Mesendoderm (in vitro differentiated cells): Measurements from ENCODE around the gene CDK7.

Experiments used
- DNase-seq: peaks from one replicate; pipeline ENCODE4 v3.0.0; 2013
- H2AK5ac ChIP-seq: 2 replicates; pipeline ENCODE4 v1.6.1; 2013; ENCODE audit warnings: low read length, inconsistent platforms
- H2BK120ac ChIP-seq: 2 replicates; pipeline ENCODE4 v1.6.1; 2013; ENCODE audit warnings: low read depth, mild to moderate bottlenecking, low read length, moderate library complexity, mixed read lengths
- H2BK15ac ChIP-seq: replicated peaks from 2 replicates; pipeline ENCODE4 v1.6.1; 2013; ENCODE audit warnings: low read depth, mild to moderate bottlenecking, moderate library complexity
- H2BK5ac ChIP-seq: 2 replicates; pipeline ENCODE4 v1.6.1; 2013; ENCODE audit warnings: low read length, inconsistent platforms
- H3K18ac ChIP-seq: 2 replicates; pipeline ENCODE4 v1.6.1; 2013; ENCODE audit warnings: mild to moderate bottlenecking, low read length, mixed read lengths
- H3K23ac ChIP-seq: one replicate; pipeline ENCODE4 v1.6.1; 2013; ENCODE audit warnings: low read length
- H3K27ac ChIP-seq: 2 replicates; pipeline ENCODE4 v1.5.1; 2013; ENCODE audit warnings: low read depth, mild to moderate bottlenecking, inconsistent platforms, low read length, moderate library complexity
- H3K27me3 ChIP-seq: 2 replicates; pipeline ENCODE4 v1.6.1; 2013; ENCODE audit warnings: low read length, control low read depth, mild to moderate bottlenecking, inconsistent platforms; ENCODE audit not compliant: insufficient read depth, poor library complexity
- H3K36me3 ChIP-seq: 2 replicates; pipeline ENCODE4 v1.6.1; 2013; ENCODE audit warnings: low read length, inconsistent platforms; ENCODE audit not compliant: control insufficient read depth, insufficient read depth
- H3K4ac ChIP-seq: one replicate; pipeline ENCODE4 v1.6.1; 2013; ENCODE audit warnings: low read depth, mild to moderate bottlenecking, low read length, moderate library complexity
- H3K4me1 ChIP-seq: 2 replicates; pipeline ENCODE4 v1.6.1; 2013; ENCODE audit warnings: low read depth, low read length, inconsistent platforms; ENCODE audit not compliant: control insufficient read depth
- H3K4me2 ChIP-seq: 2 replicates; pipeline ENCODE4 v1.6.1; 2013; ENCODE audit warnings: low read length
- H3K4me3 ChIP-seq: 2 replicates; pipeline ENCODE4 v1.5.1; 2013; ENCODE audit warnings: mild to moderate bottlenecking, low read length
- H3K56ac ChIP-seq: one replicate; pipeline ENCODE4 v1.6.1; 2013; ENCODE audit warnings: low read length
- H3K79me1 ChIP-seq: 2 replicates; pipeline ENCODE4 v1.6.1; 2013; ENCODE audit warnings: low read length, inconsistent platforms
- H3K79me2 ChIP-seq: 2 replicates; pipeline ENCODE4 v1.6.1; 2013; ENCODE audit warnings: mild to moderate bottlenecking, low read length; ENCODE audit not compliant: control insufficient read depth, insufficient read depth
- H3K9ac ChIP-seq: 2 replicates; pipeline ENCODE4 v1.6.1; 2013; ENCODE audit warnings: low read length, inconsistent platforms
- H4K5ac ChIP-seq: one replicate; pipeline ENCODE4 v1.6.1; 2013; ENCODE audit warnings: low read length
- H4K8ac ChIP-seq: one replicate; pipeline ENCODE4 v1.6.1; 2013; ENCODE audit warnings: low read depth, mild to moderate bottlenecking, control low read depth, low read length, moderate library complexity
- WGBS: extraction: QIAGEN DNeasy Blood & Tissue Kit; methylation state at CpG from one replicate; pipeline ENCODE4 v1.1.7; 2013; ENCODE audit warnings: low lambda C conversion rate, missing lambda C conversion rate; ENCODE audit not compliant: insufficient coverage; ENCODE audit errors: extremely low coverage; 5-methylcytosine and 5-hydroxymethylcytosine counted together

CDK7 gene

GRCh38 chr5:69271376-69271775 is 36.7 kb downstream of the CDK7 start:
- Histone ChIP-seq H3K4me3 (no peak overlapping the region), H3K56ac (no peak overlapping the region), H3K79me2 (no peaks in the 10 kb centered on the region), H2BK15ac (no peak overlapping the region), H3K79me1 (no peaks in the 10 kb centered on the region), H3K27me3 (no peaks in the 10 kb centered on the region), H2BK120ac (no peak overlapping the region), H3K4ac (no peak overlapping the region), H3K18ac (no peak overlapping the region), H3K36me3 (no peaks in the 10 kb centered on the region), H3K23ac (no peak overlapping the region), H4K8ac (no peak overlapping the region), H3K4me1 (no peaks in the 10 kb centered on the region), H2BK5ac (no peak overlapping the region), H4K5ac (no peak overlapping the region), H3K9ac (no peak overlapping the region), H3K4me2 (no peak overlapping the region), H3K27ac (no peak overlapping the region), H2AK5ac (no peak overlapping the region)
- DNase-seq = no peak
- WGBS = no CpG with 5 or more reads among the region's 4 CpGs

GRCh38 chr5:69275563-69275962 is 40.9 kb downstream of the CDK7 start:
- Histone ChIP-seq H2BK15ac (no peak overlapping the region), H4K5ac (no peak overlapping the region), H3K9ac (no peak overlapping the region), H3K18ac (no peak overlapping the region), H2BK120ac (no peak overlapping the region), H3K36me3 (no peaks in the 10 kb centered on the region), H3K79me1 (no peaks in the 10 kb centered on the region), H3K27ac (no peak overlapping the region), H3K4ac (no peak overlapping the region), H3K23ac (no peak overlapping the region), H3K27me3 (no peaks in the 10 kb centered on the region), H3K79me2 (no peaks in the 10 kb centered on the region), H3K4me2 (no peak overlapping the region), H2BK5ac (no peak overlapping the region), H4K8ac (no peak overlapping the region), H3K4me3 (no peak overlapping the region), H3K56ac (no peak overlapping the region), H3K4me1 (no peaks in the 10 kb centered on the region), H2AK5ac (no peak overlapping the region)
- no peak for DNase-seq
- WGBS = no CpG with 5 or more reads among the region's 7 CpGs

GRCh38 chr5:69276422-69277174 is 41.9 kb downstream of the CDK7 start:
- WGBS = no CpG with 5 or more reads among the region's 5 CpGs
- Histone ChIP-seq H2BK5ac (no peak overlapping the region), H3K23ac (no peak overlapping the region), H4K8ac (no peak overlapping the region), H3K79me2 (no peaks in the 10 kb centered on the region), H2BK15ac (no peak overlapping the region), H3K36me3 (no peaks in the 10 kb centered on the region), H3K27me3 (no peaks in the 10 kb centered on the region), H3K9ac (no peak overlapping the region), H3K4ac (no peak overlapping the region), H3K18ac (no peak overlapping the region), H3K79me1 (no peaks in the 10 kb centered on the region), H3K56ac (no peak overlapping the region), H3K27ac (no peak overlapping the region), H4K5ac (no peak overlapping the region), H3K4me2 (no peak overlapping the region), H3K4me3 (no peak overlapping the region), H2AK5ac (no peak overlapping the region), H3K4me1 (no peaks in the 10 kb centered on the region), H2BK120ac (no peak overlapping the region)
- DNase-seq = no peak

- Histone ChIP-seq H3K18ac (no peak overlapping the region), H2BK120ac (no peak overlapping the region), H4K5ac (no peak overlapping the region), H3K4me2 (no peak overlapping the region), H2BK15ac (no peak overlapping the region), H2AK5ac (no peak overlapping the region), H4K8ac (no peak overlapping the region), H3K23ac (no peak overlapping the region), H3K4ac (no peak overlapping the region), H3K27me3 (no peaks in the 10 kb centered on the region), H3K4me1 (no peaks in the 10 kb centered on the region), H3K27ac (no peak overlapping the region), H3K9ac (no peak overlapping the region), H2BK5ac (no peak overlapping the region), H3K56ac (no peak overlapping the region), H3K79me2 (no peaks in the 10 kb centered on the region), H3K36me3 (no peaks in the 10 kb centered on the region), H3K4me3 (no peak overlapping the region), H3K79me1 (no peaks in the 10 kb centered on the region)
- no CpG with 5 or more reads among the region's 5 CpGs for WGBS
- DNase-seq = no peak
Observed at GRCh38 chr5:69279517-69279916, 44.8 kb downstream of the CDK7 start.

- Histone ChIP-seq H4K8ac (no peak overlapping the region), H3K27me3 (no peaks in the 10 kb centered on the region)
Observed at GRCh38 chr5:69281114-69281513, 46.4 kb downstream of the CDK7 start.

GRCh38 chr5:69284203-69284602 is 49.5 kb downstream of the CDK7 start:
- H3K9ac ChIP-seq = no peak overlapping the region
- H2BK15ac ChIP-seq = no peak overlapping the region
- no peaks in the 10 kb centered on the region for H3K79me1 ChIP-seq
- H3K4ac ChIP-seq = no peak overlapping the region
- no peak overlapping the region for H3K18ac ChIP-seq
- H3K56ac ChIP-seq = no peak overlapping the region
- H3K4me3 ChIP-seq = no peak overlapping the region
- WGBS = 100% methylated on average over 1 of the region's 2 CpGs
- no peak overlapping the region for H4K5ac ChIP-seq
- no peak overlapping the region for H3K27ac ChIP-seq
- no peak overlapping the region for H2BK120ac ChIP-seq
- H3K23ac ChIP-seq = no peak overlapping the region
- H3K36me3 ChIP-seq = no peaks in the 10 kb centered on the region
- H3K4me1 ChIP-seq = no peaks in the 10 kb centered on the region
- no peaks in the 10 kb centered on the region for H3K79me2 ChIP-seq
- no peaks in the 10 kb centered on the region for H3K27me3 ChIP-seq
- no peak overlapping the region for H4K8ac ChIP-seq
- no peak overlapping the region for H2AK5ac ChIP-seq
- H3K4me2 ChIP-seq = no peak overlapping the region
- no peak overlapping the region for H2BK5ac ChIP-seq
- DNase-seq = no peak

More at GRCh38 chr5:69281114-69281513, 46.4 kb downstream of the CDK7 start:
- peak; percentile 19 for DNase-seq
- Histone ChIP-seq H3K36me3 (no peaks in the 10 kb centered on the region), H2BK120ac (no peak overlapping the region), H2AK5ac (no peak overlapping the region), H3K9ac (no peak overlapping the region), H2BK15ac (no peak overlapping the region), H3K4me1 (no peaks in the 10 kb centered on the region), H3K56ac (no peak overlapping the region), H3K27ac (no peak overlapping the region), H4K5ac (no peak overlapping the region), H3K18ac (no peak overlapping the region), H3K23ac (no peak overlapping the region), H3K4ac (no peak overlapping the region), H3K79me1 (no peaks in the 10 kb centered on the region), H3K79me2 (no peaks in the 10 kb centered on the region), H3K4me3 (no peak overlapping the region), H2BK5ac (no peak overlapping the region), H3K4me2 (no peak overlapping the region)
- no CpG with 5 or more reads among the region's 1 CpG for WGBS
